ENCODE data around the gene FGFR2. TPM values are rescaled to one million over a fixed set of nuclear protein-coding genes. Genes with fewer than 3 reads are reported as not detected.

Gene FGFR2
- total RNA-seq, 1 experiment from 2014 or later = 19.7 TPM

DNA sequence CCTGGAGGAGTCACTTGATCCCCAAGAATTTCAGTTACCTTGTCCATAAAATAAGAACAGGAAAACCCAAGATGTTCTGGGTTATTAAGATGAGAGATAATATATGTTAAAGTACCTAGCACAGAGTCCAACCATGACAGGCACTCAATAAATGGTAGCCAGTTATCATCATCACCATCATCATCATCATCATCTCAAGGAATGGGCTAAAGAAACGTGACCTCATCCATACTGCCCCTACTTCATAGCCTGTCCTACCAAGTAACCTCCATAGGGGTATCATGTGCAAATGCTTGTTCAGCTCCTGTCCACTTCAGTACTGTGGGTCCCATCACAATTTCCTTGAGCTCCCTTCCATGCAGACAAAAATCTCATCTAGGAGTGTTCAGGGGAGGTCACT, 14.4 kb downstream of the FGFR2 start:
- Histone ChIP-seq H3K27me3 (ENCODE audit: insufficient read depth, low read length) (no peaks in the 10 kb centered on the region), H3K36me3 (ENCODE audit: control insufficient read depth in 1 of 2, insufficient read depth in 2 of 2, low read length in 2 of 2) (no peaks in the 10 kb centered on the region), H3K27ac (ENCODE audit: low read depth, low read length) (no peak overlapping the region), H3K4me1 (ENCODE audit: control insufficient read depth in 1 of 2, insufficient read depth in 2 of 2, low read length in 2 of 2) (peaks cover 5 to 19% of the 10 kb centered on the region in 2 experiments), H3K9me3 (ENCODE audit: control insufficient read depth in 1 of 2, insufficient read depth in 1 of 2, low read depth in 1 of 2, low read length in 2 of 2) (no peaks in the 10 kb centered on the region), H3K4me3 (replicated peaks in 1 of 2; ENCODE audit: low read depth in 1 of 2, low read length in 2 of 2) (no peak overlapping the region), H2AFZ (ENCODE audit: low read depth, low read length, poor library complexity, severe bottlenecking) (no peak overlapping the region), H4K20me1 (ENCODE audit: insufficient read depth) (no peaks in the 10 kb centered on the region), H3K4me2 (ENCODE audit: low read length) (no peak overlapping the region), H3K9me2 (ENCODE audit: insufficient read depth) (no peaks in the 10 kb centered on the region), H3K79me2 (ENCODE audit: insufficient read depth, low read length) (no peaks in the 10 kb centered on the region), H3K9ac (ENCODE audit: low read length) (no peak overlapping the region)
- RAD21 ChIA-PET (ENCODE audit: low non-redundant PET in 1 of 2, low total read pairs in 2 of 2, uncharacterized antibody in 2 of 2, unreplicated experiment in 2 of 2) = no interaction called here
- DNase-seq (ENCODE audit: low read depth, low spot score) = no peak
- TF ChIP-seq SIN3A (IDR thresholded peaks at IDR 0.05; ENCODE audit: low read depth) = no peak
- TF ChIP-seq EGR1 (IDR thresholded peaks at IDR 0.05; ENCODE audit: low read depth) = no peak
- POLR2A ChIA-PET = no interaction called here
- no TSS peak for BruUV-seq (replicated peaks)
- CTCF ChIA-PET = no interaction called here
- ATAC-seq = no peak
- intact Hi-C loops (cut with micrococcal nuclease) = no loop called here

DNA sequence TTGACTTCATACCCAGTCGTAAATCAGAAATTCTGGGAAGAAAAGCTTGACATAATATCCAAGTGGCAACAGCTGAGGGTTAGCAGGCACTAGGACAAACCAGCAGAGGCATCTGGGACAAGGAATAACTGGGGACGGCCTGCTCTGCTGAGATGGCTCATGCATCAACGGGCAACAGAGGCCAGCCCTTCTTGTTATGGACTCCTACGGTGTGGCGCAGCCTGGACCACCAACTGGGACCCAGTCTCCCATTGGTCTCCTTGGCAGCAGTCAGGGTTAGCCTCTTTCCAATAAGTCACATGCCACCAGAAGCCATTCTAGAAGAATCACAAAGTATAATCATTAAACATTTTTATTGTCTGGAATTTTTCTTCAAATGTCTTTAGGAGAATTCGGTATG, 15.0 kb downstream of the FGFR2 start:
- ChIA-PET RAD21 (ENCODE audit: low non-redundant PET in 1 of 2, low total read pairs in 2 of 2, uncharacterized antibody in 2 of 2, unreplicated experiment in 2 of 2) (no interaction called here), CTCF (no interaction called here), POLR2A (no interaction called here)
- no TSS peak for BruUV-seq (replicated peaks)
- ATAC-seq (no peak), DNase-seq (ENCODE audit: low read depth, low spot score) (no peak)
- no peaks in the 10 kb centered on the region for H3K9me2 ChIP-seq (ENCODE audit: insufficient read depth)
- H4K20me1 ChIP-seq (ENCODE audit: insufficient read depth) = no peaks in the 10 kb centered on the region
- H3K9ac ChIP-seq (ENCODE audit: low read length) = no peak overlapping the region
- no peaks in the 10 kb centered on the region for H3K27me3 ChIP-seq (ENCODE audit: insufficient read depth, low read length)
- intact Hi-C loops (cut with micrococcal nuclease) = no loop called here
- H3K27ac ChIP-seq (ENCODE audit: low read depth, low read length) = no peak overlapping the region
- H3K4me2 ChIP-seq (ENCODE audit: low read length) = no peak overlapping the region
- no peaks in the 10 kb centered on the region for H3K79me2 ChIP-seq (ENCODE audit: insufficient read depth, low read length)
- H3K4me3 ChIP-seq (replicated peaks in 1 of 2; ENCODE audit: low read depth in 1 of 2, low read length in 2 of 2) = no peak overlapping the region
- H3K4me1 ChIP-seq (ENCODE audit: control insufficient read depth in 1 of 2, insufficient read depth in 2 of 2, low read length in 2 of 2) = peaks cover 5 to 20% of the 10 kb centered on the region in 2 experiments
- no peaks in the 10 kb centered on the region for H3K9me3 ChIP-seq (ENCODE audit: control insufficient read depth in 1 of 2, insufficient read depth in 1 of 2, low read depth in 1 of 2, low read length in 2 of 2)
- no peak overlapping the region for H2AFZ ChIP-seq (ENCODE audit: low read depth, low read length, poor library complexity, severe bottlenecking)
- no peaks in the 10 kb centered on the region for H3K36me3 ChIP-seq (ENCODE audit: control insufficient read depth in 1 of 2, insufficient read depth in 2 of 2, low read length in 2 of 2)
- TF ChIP-seq, protein P1, sequence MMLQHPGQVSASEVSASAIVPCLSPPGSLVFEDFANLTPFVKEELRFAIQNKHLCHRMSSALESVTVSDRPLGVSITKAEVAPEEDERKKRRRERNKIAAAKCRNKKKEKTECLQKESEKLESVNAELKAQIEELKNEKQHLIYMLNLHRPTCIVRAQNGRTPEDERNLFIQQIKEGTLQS (IDR thresholded peaks at IDR 0.05) = no peak
- TF ChIP-seq, protein P2, sequence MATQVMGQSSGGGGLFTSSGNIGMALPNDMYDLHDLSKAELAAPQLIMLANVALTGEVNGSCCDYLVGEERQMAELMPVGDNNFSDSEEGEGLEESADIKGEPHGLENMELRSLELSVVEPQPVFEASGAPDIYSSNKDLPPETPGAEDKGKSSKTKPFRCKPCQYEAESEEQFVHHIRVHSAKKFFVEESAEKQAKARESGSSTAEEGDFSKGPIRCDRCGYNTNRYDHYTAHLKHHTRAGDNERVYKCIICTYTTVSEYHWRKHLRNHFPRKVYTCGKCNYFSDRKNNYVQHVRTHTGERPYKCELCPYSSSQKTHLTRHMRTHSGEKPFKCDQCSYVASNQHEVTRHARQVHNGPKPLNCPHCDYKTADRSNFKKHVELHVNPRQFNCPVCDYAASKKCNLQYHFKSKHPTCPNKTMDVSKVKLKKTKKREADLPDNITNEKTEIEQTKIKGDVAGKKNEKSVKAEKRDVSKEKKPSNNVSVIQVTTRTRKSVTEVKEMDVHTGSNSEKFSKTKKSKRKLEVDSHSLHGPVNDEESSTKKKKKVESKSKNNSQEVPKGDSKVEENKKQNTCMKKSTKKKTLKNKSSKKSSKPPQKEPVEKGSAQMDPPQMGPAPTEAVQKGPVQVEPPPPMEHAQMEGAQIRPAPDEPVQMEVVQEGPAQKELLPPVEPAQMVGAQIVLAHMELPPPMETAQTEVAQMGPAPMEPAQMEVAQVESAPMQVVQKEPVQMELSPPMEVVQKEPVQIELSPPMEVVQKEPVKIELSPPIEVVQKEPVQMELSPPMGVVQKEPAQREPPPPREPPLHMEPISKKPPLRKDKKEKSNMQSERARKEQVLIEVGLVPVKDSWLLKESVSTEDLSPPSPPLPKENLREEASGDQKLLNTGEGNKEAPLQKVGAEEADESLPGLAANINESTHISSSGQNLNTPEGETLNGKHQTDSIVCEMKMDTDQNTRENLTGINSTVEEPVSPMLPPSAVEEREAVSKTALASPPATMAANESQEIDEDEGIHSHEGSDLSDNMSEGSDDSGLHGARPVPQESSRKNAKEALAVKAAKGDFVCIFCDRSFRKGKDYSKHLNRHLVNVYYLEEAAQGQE (IDR thresholded peaks at IDR 0.05; ENCODE audit: low read depth) = no peak
- no peak for TF ChIP-seq EZH2phosphoT487 (IDR thresholded peaks at IDR 0.05; ENCODE audit: borderline replicate concordance)
- TF ChIP-seq ZFX (IDR thresholded peaks at IDR 0.05) = no peak
- no peak for TF ChIP-seq FOSL1 (IDR thresholded peaks at IDR 0.05; ENCODE audit: low read depth)
- no peak for TF ChIP-seq EGR1 (IDR thresholded peaks at IDR 0.05; ENCODE audit: low read depth)
- no peak for TF ChIP-seq CBX3 (IDR thresholded peaks at IDR 0.05; ENCODE audit: low read depth)
- TF ChIP-seq SRF (IDR thresholded peaks at IDR 0.05; ENCODE audit: low read depth) = no peak
- no peak for TF ChIP-seq POLR2A (IDR thresholded peaks at IDR 0.05; ENCODE audit: borderline replicate concordance, extremely low read depth, insufficient read depth, insufficient read length)
- TF ChIP-seq, protein P3, sequence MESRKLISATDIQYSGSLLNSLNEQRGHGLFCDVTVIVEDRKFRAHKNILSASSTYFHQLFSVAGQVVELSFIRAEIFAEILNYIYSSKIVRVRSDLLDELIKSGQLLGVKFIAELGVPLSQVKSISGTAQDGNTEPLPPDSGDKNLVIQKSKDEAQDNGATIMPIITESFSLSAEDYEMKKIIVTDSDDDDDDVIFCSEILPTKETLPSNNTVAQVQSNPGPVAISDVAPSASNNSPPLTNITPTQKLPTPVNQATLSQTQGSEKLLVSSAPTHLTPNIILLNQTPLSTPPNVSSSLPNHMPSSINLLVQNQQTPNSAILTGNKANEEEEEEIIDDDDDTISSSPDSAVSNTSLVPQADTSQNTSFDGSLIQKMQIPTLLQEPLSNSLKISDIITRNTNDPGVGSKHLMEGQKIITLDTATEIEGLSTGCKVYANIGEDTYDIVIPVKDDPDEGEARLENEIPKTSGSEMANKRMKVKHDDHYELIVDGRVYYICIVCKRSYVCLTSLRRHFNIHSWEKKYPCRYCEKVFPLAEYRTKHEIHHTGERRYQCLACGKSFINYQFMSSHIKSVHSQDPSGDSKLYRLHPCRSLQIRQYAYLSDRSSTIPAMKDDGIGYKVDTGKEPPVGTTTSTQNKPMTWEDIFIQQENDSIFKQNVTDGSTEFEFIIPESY (IDR thresholded peaks at IDR 0.05; ENCODE audit: extremely low read depth, insufficient replicate concordance, low read length) = no peak
- TF ChIP-seq, protein P4, sequence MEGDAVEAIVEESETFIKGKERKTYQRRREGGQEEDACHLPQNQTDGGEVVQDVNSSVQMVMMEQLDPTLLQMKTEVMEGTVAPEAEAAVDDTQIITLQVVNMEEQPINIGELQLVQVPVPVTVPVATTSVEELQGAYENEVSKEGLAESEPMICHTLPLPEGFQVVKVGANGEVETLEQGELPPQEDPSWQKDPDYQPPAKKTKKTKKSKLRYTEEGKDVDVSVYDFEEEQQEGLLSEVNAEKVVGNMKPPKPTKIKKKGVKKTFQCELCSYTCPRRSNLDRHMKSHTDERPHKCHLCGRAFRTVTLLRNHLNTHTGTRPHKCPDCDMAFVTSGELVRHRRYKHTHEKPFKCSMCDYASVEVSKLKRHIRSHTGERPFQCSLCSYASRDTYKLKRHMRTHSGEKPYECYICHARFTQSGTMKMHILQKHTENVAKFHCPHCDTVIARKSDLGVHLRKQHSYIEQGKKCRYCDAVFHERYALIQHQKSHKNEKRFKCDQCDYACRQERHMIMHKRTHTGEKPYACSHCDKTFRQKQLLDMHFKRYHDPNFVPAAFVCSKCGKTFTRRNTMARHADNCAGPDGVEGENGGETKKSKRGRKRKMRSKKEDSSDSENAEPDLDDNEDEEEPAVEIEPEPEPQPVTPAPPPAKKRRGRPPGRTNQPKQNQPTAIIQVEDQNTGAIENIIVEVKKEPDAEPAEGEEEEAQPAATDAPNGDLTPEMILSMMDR (IDR thresholded peaks at IDR 0.05 in 2 of 3, conservative IDR thresholded peaks at IDR 0.05 in 1 of 3; ENCODE audit: borderline replicate concordance in 1 of 3, insufficient read depth in 1 of 3, low read depth in 2 of 3, low read length in 2 of 3) = no peak
- TF ChIP-seq SP1 (IDR thresholded peaks at IDR 0.05; ENCODE audit: low read depth) = no peak
- no peak for TF ChIP-seq EZH2 (IDR thresholded peaks at IDR 0.05)
- no peak for TF ChIP-seq ELF1 (IDR thresholded peaks at IDR 0.05; ENCODE audit: borderline replicate concordance, low read depth)
